Endodermal cell (in vitro differentiated cells): Measurements from ENCODE around the gene SLC29A2. TPM values are rescaled to one million over a fixed set of nuclear protein-coding genes. Genes with fewer than 3 reads are reported as not detected.

Experiments
- DNase-seq: peaks from one replicate; pipeline ENCODE4 v3.0.0-alpha.2; 2017
- H3K27ac ChIP-seq: 2 replicates; pipeline ENCODE4 v1.5.1; 2013; ENCODE audit warnings: mild to moderate bottlenecking, low read depth, low read length, moderate library complexity
- H3K27me3 ChIP-seq: 2 replicates; pipeline ENCODE4 v1.6.1; 2013; ENCODE audit warnings: mild to moderate bottlenecking, low read length, moderate library complexity; ENCODE audit not compliant: insufficient read depth, control insufficient read depth, poor library complexity, severe bottlenecking
- H3K36me3 ChIP-seq: 2 replicates; pipeline ENCODE4 v1.7.0; 2013; ENCODE audit warnings: mild to moderate bottlenecking, low read length, moderate library complexity; ENCODE audit not compliant: control insufficient read depth, insufficient read depth
- H3K4me1 ChIP-seq: one replicate; pipeline ENCODE4 v1.7.0; 2013; ENCODE audit warnings: low read length; ENCODE audit not compliant: control insufficient read depth, insufficient read depth
- H3K4me3 ChIP-seq: 2 replicates; pipeline ENCODE4 v1.5.1; 2013; ENCODE audit warnings: mild to moderate bottlenecking, low read length, moderate library complexity
- H3K9ac ChIP-seq: 2 replicates; pipeline ENCODE4 v1.6.1; 2013; ENCODE audit warnings: mild to moderate bottlenecking, low read length, moderate library complexity; ENCODE audit not compliant: poor library complexity, severe bottlenecking; ENCODE audit errors: extremely low read depth
- H3K9me3 ChIP-seq: 2 replicates; pipeline ENCODE4 v1.6.1; 2013; ENCODE audit warnings: mild to moderate bottlenecking, low read length, moderate library complexity; ENCODE audit not compliant: control insufficient read depth
- H3K27ac Mint-ChIP-seq: 2 replicates; pipeline ENCODE4 v1.8.0; 2020; ENCODE audit warnings: mixed read lengths
- H3K27me3 Mint-ChIP-seq: 2 replicates; pipeline ENCODE4 v1.8.0; 2021; ENCODE audit warnings: mild to moderate bottlenecking, mixed read lengths; ENCODE audit not compliant: insufficient read depth
- H3K36me3 Mint-ChIP-seq: 2 replicates; pipeline ENCODE4 v1.8.0; 2020; ENCODE audit warnings: low read depth, mixed read lengths
- H3K4me1 Mint-ChIP-seq: 2 replicates; pipeline ENCODE4 v1.8.0; 2020; ENCODE audit warnings: mixed read lengths
- H3K4me3 Mint-ChIP-seq: 2 replicates; pipeline ENCODE4 v1.8.0; 2020; ENCODE audit warnings: mild to moderate bottlenecking, moderate library complexity, mixed read lengths
- H3K9me3 Mint-ChIP-seq: 2 replicates; pipeline ENCODE4 v1.8.0; 2020; ENCODE audit warnings: mild to moderate bottlenecking, mixed read lengths
- CTCF ChIP-seq: fragments of 200-600 bp; sonication (generic); conservative IDR thresholded peaks from 2 replicates; pipeline ENCODE4 v1.5.0; 2021; ENCODE audit warnings: antibody characterized with exemption, mild to moderate bottlenecking
- WGBS, 2 experiments: methylation state at CpG; one replicate each; pipeline versions ENCODE4 v1.1.5 to v1.1.7; 2013; ENCODE audit warnings: missing lambda C conversion rate in 2 of 2, mixed read lengths in 1 of 2; ENCODE audit not compliant: insufficient coverage in 1 of 2, insufficient read length in 1 of 2; 5-methylcytosine and 5-hydroxymethylcytosine counted together
- total RNA-seq, 2 donors: library from RNA; stranded (reverse); fragmentation: NEBNext Ultra II Directional in 1 of 2; extraction: Animal tissue kit (Norgen Biotek cat#: 25700) in 1 of 2; gene quantifications; 2 replicates in 1 of 2; 3 replicates in 1 of 2; pipeline ENCODE4 v1.2.1, GENCODE V29; 2021

Gene SLC29A2
- total RNA-seq, 2 donors from 2014 or later = 30.8 to 32.4 TPM

DNA sequence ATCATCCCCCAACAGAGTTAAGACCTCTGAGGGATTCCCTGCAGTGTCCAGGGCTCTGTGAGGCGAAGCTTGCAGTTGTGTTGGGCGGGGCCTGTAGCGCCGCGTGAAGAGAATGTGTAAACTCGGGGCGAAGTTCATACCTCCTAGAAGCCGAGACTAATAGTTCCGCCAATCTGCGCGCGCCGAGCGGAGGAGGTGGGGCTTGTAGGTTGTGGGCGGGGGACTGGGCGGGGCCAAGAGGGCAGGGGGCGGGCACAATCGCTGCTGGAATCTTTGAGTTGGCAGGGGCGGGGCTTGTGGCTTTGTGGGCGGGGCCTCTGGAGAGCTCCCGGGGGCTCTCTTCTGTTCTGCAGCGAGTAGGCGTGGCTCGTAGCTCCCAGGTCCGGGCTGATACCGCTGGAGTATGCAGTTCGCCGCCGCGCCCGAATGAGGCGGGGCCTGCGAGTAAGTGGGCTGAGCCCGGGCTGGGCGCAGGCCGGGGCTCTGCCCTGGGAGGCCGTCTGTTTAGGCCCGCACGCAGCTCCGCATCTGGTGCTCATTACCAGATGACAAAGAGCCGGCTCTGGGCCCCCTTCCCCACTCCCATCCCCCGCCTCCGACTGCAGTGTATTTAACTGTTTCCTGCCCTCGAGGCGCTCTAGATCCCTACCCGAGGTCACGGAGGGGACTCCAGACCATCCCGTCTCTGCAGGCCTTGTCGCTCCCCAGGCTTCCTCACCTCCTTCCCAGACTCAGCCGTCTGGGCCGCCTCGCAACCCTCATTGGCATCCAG lies 58.8 kb downstream of the SLC29A2 start:
- no peaks in the 10 kb centered on the region for H3K27me3 ChIP-seq

More for the DNA sequence above, 58.8 kb downstream of the SLC29A2 start:
- H3K27me3 Mint-ChIP-seq = peaks cover 22% of the 10 kb centered on the region
- TF ChIP-seq CTCF = no peak
- no peaks in the 10 kb centered on the region for H3K9me3 ChIP-seq
- H3K36me3 Mint-ChIP-seq = no peaks in the 10 kb centered on the region
- H3K4me1 Mint-ChIP-seq = peaks cover 9% of the 10 kb centered on the region
- H3K4me3 ChIP-seq = peak overlapping the region; percentile 90
- peak; percentile 100 for DNase-seq
- H3K27ac ChIP-seq = peak overlapping the region; percentile 98
- H3K36me3 ChIP-seq = no peaks in the 10 kb centered on the region
- peak overlapping the region; percentile 64 for H3K9ac ChIP-seq
- no peaks in the 10 kb centered on the region for H3K9me3 Mint-ChIP-seq
- 3 to 9% methylated on average over 11 to 52 of the region's 52 CpGs for WGBS, 2 experiments
- peak overlapping the region; percentile 72 for H3K4me3 Mint-ChIP-seq
- H3K4me1 ChIP-seq = peaks cover 3% of the 10 kb centered on the region
- H3K27ac Mint-ChIP-seq = peak overlapping the region; percentile 95

Other genes starting within 250 kb of the SLC29A2 start
- gene KLC2, start 114.1 kb downstream of the SLC29A2 start, total RNA-seq = 10 to 100 TPM; 52.0 to 69.2 TPM
- 100 to 1,000 TPM; 122 to 126 TPM for gene RAB1B, start 103.1 kb downstream of the SLC29A2 start, total RNA-seq
- gene CNIH2, start 93.6 kb downstream of the SLC29A2 start, total RNA-seq = 1 to 10 TPM; 3.5 to 3.8 TPM
- gene YIF1A, start 82.6 kb downstream of the SLC29A2 start, total RNA-seq = 10 to 100 TPM; 70.6 to 80.1 TPM
- gene TMEM151A, start 79.9 kb downstream of the SLC29A2 start, total RNA-seq = under 1 TPM in 1 of 2 donors, not detected in 1; 0.20 TPM
- gene CD248, start 54.7 kb downstream of the SLC29A2 start, total RNA-seq = under 1 TPM; 0.33 to 0.40 TPM
- gene RIN1, start 35.3 kb downstream of the SLC29A2 start, total RNA-seq = 1 to 10 TPM; 2.2 to 2.6 TPM
- gene BRMS1, start 26.7 kb downstream of the SLC29A2 start, total RNA-seq = 10 to 100 TPM; 38.7 to 40.3 TPM
- gene B4GAT1, start 24.1 kb downstream of the SLC29A2 start, total RNA-seq = 10 to 100 TPM; 29.4 to 45.7 TPM
- gene NPAS4, start 49.3 kb upstream of the SLC29A2 start, total RNA-seq = not detected
- 100 to 1,000 TPM in 1 of 2 donors, 10 to 100 TPM in 1; 84.5 to 111 TPM for gene MRPL11, start 67.1 kb upstream of the SLC29A2 start, total RNA-seq
- 10 to 100 TPM in 1 of 2 donors, 1 to 10 TPM in 1; 9.0 to 12.4 TPM for gene PELI3, start 95.1 kb upstream of the SLC29A2 start, total RNA-seq
- gene DPP3, start 108.7 kb upstream of the SLC29A2 start, total RNA-seq = 10 to 100 TPM; 84.8 to 86.3 TPM
- 10 to 100 TPM; 52.4 to 67.3 TPM for gene BBS1, start 138.9 kb upstream of the SLC29A2 start, total RNA-seq
- 10 to 100 TPM; 10.6 to 11.7 TPM for gene ZDHHC24, start 174.3 kb upstream of the SLC29A2 start, total RNA-seq
- 1 to 10 TPM; 1.7 to 5.3 TPM for gene ACTN3, start 175.1 kb upstream of the SLC29A2 start, total RNA-seq
- gene CTSF, start 196.8 kb upstream of the SLC29A2 start, total RNA-seq = 10 to 100 TPM in 1 of 2 donors, 1 to 10 TPM in 1; 5.0 to 18.6 TPM
- 1 to 10 TPM in 1 of 2 donors, under 1 TPM in 1; 0.84 to 1.5 TPM for gene CCDC87, start 221.3 kb upstream of the SLC29A2 start, total RNA-seq
- 10 to 100 TPM; 62.9 to 64.7 TPM for gene CCS, start 221.4 kb upstream of the SLC29A2 start, total RNA-seq
- 100 to 1,000 TPM in 1 of 2 donors, 10 to 100 TPM in 1; 90.0 to 110 TPM for gene RBM14, start 244.9 kb upstream of the SLC29A2 start, total RNA-seq